Skin of body (tissue), 2 donors: ENCODE measurements around the gene ZNF615. TPM values are rescaled to one million over a fixed set of nuclear protein-coding genes. Genes with fewer than 3 reads are reported as not detected.
A peak's percentile ranks its signal among the peaks of the same experiment; 100 is the strongest.
"Not testable (repeated sequence)": the region's sequence is repeated elsewhere in the genome, so short reads cannot be mapped to it uniquely, and the experiment has no call there.

ENCODE experiments used
- DNase-seq: peaks from one replicate; lab custom pipeline; 2025; lab: John Stamatoyannopoulos, UW
- total RNA-seq: library from RNA; depleted of rRNA; stranded (reverse); fragments of >200 nt; gene quantifications from one replicate; pipeline ENCODE4 v1.2.3, GENCODE V29; 2014

ZNF615 gene
- total RNA-seq = 16.2 TPM

GRCh38 chr19:52007806-52008557, at the start of gene ZNF615:
Gene ZNF615, minus strand, starts transcription at chr19:52008211. Its CDS starts 4,500 bp downstream, at chr19:52003711.
- DNase-seq = peak; percentile 90

- not testable (repeated sequence) for DNase-seq
Measured at GRCh38 chr19:52056480-52056879, 48.5 kb upstream of the ZNF615 start.

DNA sequence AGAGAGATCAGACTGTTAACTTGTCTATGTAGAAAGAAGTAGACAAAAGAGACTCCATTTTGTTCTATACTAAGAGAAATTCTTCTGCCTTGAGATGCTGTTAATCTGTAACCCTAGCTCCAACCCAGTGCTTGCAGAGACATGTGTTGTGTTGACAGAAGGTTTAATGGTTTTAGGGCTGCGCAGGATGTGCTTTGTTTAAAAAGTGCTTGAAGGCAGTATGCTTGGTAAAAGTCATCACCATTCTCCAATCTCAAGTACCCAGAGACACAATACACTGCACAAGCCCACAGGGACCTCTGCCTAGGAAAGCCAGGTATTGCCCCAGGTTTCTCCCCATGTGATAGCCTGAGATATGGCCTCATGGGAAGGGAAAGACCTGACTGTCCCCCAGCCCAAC, 43.7 kb upstream of the ZNF615 start:
- not testable (repeated sequence) for DNase-seq

DNA sequence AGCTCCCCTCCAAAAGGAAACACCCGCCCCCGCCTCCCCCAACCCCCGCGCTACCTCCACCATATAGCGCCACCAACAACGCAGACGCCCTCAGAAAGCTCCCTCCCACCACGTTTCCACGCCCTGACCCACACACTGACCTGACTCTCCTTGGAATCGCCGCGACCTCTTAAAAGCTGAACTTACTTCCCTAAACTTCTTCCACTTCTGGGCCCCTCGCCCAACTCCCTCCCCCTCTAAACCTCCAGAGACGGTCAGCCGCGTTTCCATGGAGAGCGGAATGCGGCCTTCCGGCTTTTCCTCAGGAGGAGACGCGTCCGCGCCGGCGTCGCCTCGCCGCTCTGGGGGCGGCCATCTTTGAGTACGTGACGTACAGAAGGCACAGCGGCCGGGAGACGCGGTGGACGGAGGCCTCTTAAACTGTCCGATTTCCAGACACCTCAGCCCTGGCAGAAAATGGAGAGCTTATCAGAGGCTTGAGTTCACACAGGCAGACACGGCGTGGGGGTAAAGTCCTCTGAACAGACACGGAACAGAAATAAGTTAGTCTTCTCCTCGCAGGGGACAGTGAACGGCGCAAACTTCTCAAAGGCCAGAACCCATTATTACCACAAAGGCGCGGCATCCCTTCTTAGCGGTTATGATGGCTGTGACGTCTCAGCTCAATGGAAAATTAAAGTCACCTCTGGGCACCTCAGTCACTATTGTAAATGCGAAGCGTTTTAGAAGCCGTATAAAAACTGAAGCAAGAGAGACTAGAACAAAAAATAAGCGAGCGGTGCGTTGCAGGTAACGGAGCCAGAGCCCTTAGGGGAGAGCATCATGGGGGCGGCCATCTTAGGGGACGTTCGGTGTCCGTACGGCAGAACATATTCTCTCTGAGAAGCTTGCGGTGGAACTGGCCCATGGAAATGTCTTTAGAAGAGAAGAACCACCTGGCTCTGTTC, 40.8 kb upstream of the ZNF615 start, which contains the start of gene ZNF432:
TSS of gene ZNF432 (minus strand) at position 284 of the 947 bp plus-strand sequence. CDS start 1,970 bp downstream, outside the sequence.
- peak; percentile 94 for DNase-seq

- DNase-seq = no peak
Measured at GRCh38 chr19:52039169-52039568, 31.2 kb upstream of the ZNF615 start.

DNA sequence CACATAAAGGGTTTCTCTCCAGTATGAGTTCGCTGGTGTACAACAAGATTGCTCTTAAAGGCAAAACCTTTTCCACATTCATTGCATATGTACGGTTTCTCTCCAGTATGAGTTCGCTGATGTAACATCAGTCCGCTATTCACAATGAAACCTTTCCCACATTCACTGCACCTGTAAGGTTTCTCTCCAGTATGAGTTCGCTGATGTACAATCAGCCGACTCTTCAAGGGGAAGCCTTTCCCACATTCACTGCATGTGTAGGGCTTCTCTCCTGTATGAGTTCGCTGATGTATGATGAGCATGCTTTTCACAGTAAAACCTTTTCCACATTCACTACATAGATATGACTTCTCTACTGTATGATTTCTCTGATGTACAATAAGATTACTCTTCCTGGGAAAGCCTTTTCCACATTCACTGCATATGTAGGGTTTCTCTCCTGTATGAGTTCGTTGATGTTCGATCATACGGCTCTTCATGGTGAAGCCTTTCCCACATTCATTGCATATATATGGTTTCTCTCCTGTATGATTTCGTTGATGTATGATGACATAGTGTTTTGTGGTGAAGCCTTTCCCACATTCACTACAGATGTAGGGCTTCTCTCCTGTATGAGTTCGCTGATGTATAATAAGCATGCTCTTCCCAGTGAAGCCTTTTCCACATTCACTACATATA, 26.2 kb upstream of the ZNF615 start:
- DNase-seq = no peak

DNA sequence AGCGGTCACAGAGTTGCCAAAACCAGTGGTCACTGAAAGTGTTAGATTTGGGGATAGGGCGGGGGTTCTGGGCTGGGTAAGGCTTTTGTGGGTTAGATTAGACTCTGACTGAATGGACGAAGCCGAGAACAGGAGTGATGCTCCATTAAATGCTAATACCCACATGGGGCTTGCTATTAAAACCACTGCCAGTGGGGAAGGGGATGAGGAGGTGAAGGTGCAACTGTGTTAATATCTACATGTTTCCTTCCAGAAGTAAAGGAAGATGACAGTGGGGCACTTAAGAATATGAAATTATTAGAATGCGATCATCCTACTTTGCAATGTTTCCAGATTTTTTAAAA, 20.7 kb upstream of the ZNF615 start:
- no peak for DNase-seq

GRCh38 chr19:52028027-52028779, 20.2 kb upstream of the ZNF615 start, which contains the start of gene ZNF614:
Gene ZNF614, minus strand, starts transcription at chr19:52028379. Its CDS starts 2,634 bp downstream, at chr19:52025745.
- DNase-seq = peak; percentile 83

DNA sequence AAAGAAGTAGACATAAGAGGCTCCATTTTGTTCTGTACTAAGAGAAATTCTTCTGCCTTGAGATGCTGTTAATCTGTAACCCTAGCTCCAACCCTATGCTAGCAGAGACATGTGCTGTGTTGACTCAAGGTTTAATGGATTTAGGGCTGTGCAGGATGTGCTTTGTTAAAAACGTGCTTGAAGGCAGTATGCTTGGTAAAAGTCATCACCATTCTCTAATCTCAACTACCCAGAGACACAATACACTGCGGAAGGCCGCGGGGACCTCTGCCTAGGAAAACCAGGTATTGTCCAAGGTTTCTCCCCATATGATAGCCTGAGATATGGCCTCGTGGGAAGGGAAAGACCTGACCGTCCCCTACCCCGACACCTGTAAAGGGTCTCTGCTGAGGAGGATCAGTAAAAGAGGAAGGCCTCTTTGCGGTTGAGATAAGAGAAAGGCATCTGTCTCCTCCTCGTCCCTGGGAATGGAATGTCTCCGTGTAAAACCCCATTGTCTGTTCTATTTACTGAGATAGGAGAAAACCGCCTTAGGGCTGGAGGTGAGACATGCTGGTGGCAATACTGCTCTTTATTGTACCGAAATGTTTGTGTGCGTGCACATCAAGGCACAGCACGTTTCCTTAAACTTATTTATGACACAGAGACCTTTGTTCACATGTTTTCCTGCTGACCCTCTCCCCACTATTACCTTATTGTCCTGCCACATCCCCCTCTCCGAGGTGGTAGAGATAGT, 18.4 kb upstream of the ZNF615 start:
- DNase-seq = not testable (repeated sequence)

- not testable (repeated sequence) for DNase-seq
Measured at GRCh38 chr19:52024478-52024877, 16.5 kb upstream of the ZNF615 start.

GRCh38 chr19:52022193-52022592, 14.2 kb upstream of the ZNF615 start:
- no peak for DNase-seq

DNA sequence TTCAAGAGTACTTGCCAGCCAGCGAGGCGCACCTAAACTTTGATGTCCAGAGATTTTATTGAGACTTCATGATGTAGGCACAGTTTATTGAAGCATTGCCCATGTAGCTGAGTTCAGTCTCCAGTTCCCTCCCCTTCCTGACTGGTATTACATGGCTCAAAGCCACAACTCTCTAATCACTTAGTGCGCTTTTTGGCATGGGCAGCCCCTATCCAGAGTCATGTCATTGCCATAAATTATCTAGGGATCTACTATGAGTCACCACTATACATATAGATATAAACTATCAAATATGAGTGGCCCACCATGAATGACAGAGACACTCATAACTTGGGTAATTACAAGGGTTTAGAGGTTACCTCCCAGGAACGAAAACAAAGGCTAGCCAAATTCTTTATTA, 12.5 kb upstream of the ZNF615 start:
- DNase-seq = no peak

DNA sequence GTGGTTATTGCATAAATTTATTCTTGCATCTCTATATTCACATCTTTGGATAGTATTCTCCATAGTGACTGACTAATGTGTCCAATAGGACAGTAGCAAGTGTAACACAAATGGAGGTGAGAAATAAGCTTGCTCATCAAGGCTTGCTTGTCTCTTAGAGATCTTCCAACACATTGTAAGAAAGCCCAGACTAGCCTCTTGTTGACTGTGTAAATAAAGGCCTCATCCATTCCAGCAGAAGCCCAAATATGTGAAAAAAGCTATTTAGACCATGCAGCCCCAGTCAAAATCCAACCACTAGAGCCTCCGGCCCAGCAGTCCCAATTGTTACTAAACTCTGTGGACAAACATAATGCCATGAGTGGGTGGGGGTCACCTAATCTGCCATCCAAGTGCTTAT, 2.7 kb upstream of the ZNF615 start:
- no peak for DNase-seq

DNA sequence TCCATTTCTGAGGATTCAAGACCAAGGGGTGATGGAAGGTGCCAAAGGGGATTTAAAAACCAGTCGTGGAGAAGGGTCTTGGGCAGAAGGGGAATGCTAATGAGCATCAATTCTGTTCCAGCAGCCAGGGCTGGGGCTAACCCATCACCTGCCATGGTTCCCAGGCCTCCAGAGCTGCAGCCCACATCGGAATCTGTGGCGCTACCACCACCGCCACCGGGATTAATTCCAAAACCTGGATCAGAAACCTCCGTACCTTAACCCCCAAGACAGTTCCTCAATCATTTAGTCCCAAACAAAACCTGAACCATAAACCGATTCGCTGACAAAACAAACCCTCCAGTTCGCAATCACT, 583 bp downstream of the ZNF615 start:
- no peak for DNase-seq

GRCh38 chr19:51994048-51994644, 13.9 kb downstream of the ZNF615 start:
- no peak for DNase-seq

GRCh38 chr19:51993422-51993821, 14.6 kb downstream of the ZNF615 start:
- no peak for DNase-seq

DNA sequence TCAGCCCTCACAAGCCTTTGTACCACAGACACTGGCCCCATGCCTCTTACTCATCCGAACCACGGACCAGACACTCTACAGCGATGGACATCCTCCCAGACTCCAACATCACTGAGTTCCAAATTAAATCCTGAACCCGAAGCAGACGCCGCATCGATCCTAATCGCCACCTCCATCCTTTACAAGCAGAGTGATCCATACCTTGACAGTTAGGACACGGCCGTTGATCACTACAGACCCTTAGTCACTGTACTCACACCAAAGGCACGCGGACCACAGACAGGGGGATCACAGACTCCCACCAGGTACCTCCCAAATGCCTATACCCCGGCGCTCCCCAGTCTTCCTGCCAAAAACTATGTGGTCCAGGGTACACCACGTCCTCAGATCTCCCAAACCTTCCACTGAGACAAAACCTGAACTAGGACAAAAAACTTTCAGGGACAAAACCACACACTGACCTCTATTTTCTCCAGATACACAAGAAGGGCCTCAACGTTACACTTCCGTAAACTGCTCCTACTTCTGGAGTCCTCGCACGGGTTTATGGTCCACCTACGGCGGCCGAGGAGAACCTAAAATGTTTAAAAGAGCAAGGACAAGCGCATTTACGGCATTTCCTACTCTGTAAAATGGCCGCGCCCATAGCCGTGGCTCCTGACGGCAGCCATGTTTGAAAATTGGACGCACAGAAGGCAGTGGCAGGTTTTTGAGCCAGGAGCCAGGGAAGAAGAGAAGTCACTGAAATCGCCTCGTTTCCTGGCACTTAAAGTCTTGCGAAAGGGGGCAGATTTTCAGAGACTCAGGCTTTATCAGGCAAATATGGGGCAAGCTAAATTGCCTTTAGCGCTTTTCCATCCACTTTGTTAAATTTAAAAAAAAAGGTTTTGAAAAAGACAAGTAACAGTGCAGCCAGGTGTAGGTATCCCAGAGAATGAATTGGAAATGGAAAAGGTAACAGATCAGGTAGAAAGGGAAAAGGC, 21.4 kb downstream of the ZNF615 start, which contains the start of gene ZNF350:
TSS of gene ZNF350 (minus strand) at position 532 of the 983 bp plus-strand sequence. CDS start 12,480 bp downstream, outside the sequence.
- DNase-seq = peak; percentile 94

- DNase-seq = no peak
Measured at GRCh38 chr19:51983361-51983760, 24.6 kb downstream of the ZNF615 start.
